Panc1 (cell line): ENCODE data around the gene GPR149.

Experiments used
- CTCF ChIP-seq: fragments of 450-650 bp; IDR thresholded peaks from 2 replicates; pipeline ENCODE4 v1.5.1; 2017; ENCODE audit warnings: mild to moderate bottlenecking
- POLR2AphosphoS5 ChIP-seq: IDR thresholded peaks from 2 replicates; pipeline ENCODE4 v1.6.1; 2012; ENCODE audit warnings: mild to moderate bottlenecking, low read depth, low read length, moderate library complexity
- SIN3A ChIP-seq: IDR thresholded peaks from 2 replicates; pipeline ENCODE4 v1.6.1; 2012; ENCODE audit warnings: low read depth, mild to moderate bottlenecking, low read length, moderate library complexity, borderline replicate concordance; ENCODE audit not compliant: insufficient read depth
- TCF7L2 ChIP-seq: IDR thresholded peaks from 2 replicates; pipeline ENCODE4 v1.6.1; 2011; ENCODE audit warnings: mild to moderate bottlenecking, low read depth, low read length, inconsistent platforms

- TF ChIP-seq CTCF (no peak), SIN3A (no peak), POLR2AphosphoS5 (no peak), TCF7L2 (no peak)
Measured at GRCh38 chr3:154310840-154311239, 119.2 kb downstream of the GPR149 start.
